HG03571 (cell line): ENCODE measurements around the gene USP49.

Source experiments
- ATAC-seq: cut with Tn5 transposase; IDR thresholded peaks from one replicate; pipeline ENCODE4 v1.9.1; 2021; ENCODE audit not compliant: unreplicated experiment

USP49 gene

DNA sequence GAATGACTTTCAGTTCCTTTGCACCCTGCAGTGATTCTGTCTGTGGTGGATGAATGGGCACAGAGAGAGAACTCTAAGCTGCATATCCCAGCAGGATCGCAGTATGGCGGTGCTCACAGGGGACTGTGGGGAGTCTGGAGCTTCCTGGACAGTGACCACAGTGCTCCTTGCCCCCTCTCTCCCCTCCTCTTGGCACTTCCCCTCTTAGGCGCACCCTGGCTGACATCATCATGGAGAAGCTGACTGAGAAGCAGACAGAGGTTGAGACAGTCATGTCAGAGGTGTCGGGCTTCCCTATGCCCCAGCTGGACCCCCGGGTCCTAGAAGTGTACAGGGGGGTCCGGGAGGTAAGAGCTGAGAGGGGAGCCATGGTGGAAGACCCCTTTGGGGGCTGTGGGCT lies 34.7 kb upstream of the USP49 start:
- ATAC-seq: no peak

DNA sequence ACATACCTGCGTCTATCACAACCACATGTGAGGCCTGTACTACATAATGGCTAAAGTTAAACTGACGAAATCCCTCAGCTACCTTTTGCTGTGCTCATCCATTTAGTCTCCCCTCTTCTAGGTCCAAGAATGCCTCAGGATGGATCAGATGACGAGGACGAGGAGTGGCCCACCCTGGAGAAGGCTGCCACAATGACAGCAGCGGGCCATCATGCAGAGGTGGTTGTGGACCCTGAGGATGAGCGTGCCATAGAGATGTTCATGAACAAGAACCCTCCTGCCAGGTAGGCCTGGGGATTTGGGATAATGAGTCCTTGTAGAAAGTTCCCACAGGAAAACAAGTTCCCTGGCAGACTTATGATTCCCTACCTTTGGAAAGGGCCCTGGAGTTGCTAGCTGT lies 32.1 kb upstream of the USP49 start:
- ATAC-seq: no peak

DNA sequence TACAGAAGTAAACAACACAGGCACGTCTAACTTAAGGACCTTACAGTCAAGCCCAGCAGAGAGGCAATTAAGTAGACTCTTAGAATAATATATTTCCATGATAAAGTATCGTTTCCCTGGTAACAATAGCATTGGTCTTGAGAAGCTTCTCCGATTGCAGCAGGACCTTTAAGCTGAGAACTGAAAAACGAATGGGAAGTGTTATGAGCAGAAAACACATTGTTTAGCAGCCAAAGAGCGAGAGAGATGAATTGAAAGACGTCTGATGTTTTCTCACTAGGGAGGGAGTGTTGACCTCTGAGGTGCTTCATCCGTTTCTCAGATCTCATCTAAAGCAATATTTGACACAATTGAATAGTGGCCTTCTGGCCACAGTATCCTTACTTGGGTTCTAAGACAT lies 27.0 kb upstream of the USP49 start:
- no peak for ATAC-seq

DNA sequence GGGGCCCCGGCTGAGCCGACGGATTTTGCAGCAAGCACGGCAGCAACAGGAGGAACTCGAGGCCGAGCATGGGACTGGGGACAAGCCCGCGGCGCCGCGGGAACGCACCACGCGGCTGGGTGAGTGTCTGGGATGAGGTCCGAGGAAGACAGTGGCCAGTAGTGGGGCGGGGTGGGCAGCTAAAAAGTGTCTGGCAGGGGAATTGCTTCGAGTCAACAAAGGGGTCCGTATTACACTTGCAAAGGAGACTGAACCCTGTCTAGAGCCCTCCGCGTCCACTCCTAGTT lies 26.5 kb upstream of the USP49 start:
- no peak for ATAC-seq

DNA sequence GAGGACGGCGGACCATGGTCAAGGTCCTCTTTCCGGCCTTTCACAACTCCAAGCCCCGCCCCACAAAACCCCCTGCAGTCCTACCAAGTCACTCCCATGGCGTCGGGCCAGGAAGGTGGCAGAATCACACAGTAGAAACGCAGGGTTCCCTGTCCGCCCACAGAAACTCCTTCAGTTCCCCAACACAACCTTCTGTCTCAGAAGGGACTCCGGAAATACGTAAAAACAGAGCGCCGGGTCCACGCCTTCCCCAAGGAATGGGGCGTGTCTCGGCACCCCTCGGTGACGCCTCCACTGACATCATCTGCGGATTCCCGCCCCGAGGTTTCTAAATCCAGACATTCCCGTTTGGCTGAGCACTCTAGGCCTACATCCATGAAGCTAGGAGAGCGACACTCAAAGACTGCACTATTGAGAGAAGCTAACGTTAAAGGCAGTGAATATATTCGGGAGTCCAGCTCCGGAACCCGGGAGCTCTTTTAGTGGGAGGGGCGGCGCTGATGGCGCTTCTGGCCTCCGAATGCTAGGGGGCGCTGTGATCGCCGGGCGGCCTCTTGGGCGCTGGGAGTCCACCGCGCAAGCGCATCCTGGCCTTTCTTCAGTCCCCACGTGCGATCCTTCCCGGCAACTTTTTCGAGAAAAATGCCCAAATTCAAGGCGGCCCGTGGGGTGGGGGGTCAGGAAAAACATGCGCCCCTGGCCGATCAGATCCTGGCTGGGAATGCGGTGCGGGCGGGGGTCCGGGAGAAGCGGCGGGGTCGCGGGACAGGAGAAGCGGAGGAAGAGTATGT lies 25.9 kb upstream of the USP49 start, which contains the start of the genes BYSL and MED20:
TSS of gene BYSL (plus strand) at position 579 of the 791 bp plus-strand sequence. CDS start at position 643, 64 bp downstream.
TSS of gene MED20 (minus strand) at position 219 of the 791 bp plus-strand sequence. CDS start at position 98, 121 bp downstream.
- ATAC-seq: peak; percentile 89

DNA sequence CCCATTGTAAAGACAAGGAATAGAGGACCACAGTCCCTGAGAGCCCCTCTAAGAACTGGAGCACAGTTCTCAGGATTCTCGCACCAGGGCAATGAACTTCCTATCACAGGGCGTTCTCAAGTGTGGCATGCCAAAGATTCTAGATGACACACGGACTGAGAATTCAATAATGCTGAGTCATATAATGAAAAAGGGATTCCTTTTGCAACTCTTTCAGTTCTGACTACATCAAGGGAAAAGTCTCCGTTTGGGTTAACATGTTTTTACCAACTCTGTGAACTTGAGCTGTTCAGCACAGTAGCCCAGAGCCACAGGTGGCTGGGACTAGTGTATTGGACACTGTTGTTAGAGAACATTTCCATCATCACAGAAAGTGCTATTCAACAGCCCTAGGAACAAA lies 22.4 kb upstream of the USP49 start:
- no peak for ATAC-seq

DNA sequence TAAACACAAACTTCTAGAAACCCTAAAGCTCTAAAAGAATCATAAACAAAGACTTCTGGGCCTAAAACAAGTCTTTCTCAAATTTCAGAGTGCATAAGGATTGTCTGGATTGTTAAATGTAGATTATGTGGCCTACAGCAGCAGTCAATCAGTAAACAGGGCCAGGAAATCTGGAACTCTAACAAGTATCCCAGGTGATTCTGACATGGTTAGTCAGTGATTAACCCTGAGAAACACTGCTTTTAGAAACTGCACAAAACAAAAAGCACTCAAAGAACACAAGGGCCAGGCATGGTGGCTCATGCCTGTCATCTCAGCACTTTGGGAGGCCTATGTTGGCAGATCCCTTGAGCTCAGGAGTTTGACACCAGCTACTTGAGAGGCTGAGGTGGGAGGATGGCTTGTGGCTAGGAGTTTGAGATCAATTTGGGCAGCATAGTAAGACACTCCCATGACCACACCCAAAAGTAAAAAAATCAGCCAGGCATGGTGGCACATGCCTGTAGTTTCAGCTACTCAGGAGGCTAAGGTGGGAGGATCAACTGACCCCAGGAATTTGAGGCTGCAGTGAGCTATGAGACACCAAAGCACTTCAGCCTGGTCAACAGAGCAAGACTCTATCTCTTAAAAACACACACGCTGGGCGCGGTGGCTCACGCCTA lies 19.8 kb upstream of the USP49 start:
- ATAC-seq: no peak

DNA sequence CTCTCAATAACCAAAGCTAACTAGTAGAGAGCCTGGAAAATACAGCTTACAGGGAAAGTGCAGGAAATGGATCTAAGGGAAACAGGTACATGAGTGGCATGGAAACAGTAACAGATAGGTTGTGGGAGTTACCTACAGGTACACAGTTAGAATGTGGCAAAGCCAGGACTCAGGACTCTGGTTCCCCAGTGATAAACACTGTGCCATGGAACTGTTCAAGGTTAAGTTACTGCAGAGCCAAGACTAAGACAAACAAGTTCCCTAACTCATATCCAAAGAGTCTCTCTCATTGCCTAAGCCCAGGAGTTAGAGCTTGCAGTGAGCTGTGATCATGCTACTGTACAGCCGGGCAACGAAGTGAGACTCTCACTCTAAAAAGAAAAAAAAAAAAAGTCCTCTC lies 19.2 kb upstream of the USP49 start:
- no peak for ATAC-seq

DNA sequence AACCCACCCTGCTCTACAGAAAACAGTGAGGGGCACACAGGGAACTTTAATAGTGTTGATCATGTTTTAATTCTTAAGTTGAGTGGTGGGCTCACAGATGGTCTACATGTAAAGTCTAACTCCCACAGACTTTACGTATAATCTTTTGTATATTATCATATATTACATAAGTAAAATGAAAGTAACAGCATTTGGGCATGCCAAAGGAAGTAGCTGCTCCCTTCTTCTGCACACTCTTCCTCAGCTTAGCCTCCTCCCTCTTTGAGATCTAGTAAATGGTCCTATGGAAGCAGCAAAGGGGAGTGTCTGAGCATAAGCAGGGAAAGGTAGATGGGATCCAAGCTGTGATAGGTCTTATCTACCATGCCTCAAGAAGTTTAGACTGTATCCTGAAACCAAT lies 14.6 kb upstream of the USP49 start:
- no peak for ATAC-seq

DNA sequence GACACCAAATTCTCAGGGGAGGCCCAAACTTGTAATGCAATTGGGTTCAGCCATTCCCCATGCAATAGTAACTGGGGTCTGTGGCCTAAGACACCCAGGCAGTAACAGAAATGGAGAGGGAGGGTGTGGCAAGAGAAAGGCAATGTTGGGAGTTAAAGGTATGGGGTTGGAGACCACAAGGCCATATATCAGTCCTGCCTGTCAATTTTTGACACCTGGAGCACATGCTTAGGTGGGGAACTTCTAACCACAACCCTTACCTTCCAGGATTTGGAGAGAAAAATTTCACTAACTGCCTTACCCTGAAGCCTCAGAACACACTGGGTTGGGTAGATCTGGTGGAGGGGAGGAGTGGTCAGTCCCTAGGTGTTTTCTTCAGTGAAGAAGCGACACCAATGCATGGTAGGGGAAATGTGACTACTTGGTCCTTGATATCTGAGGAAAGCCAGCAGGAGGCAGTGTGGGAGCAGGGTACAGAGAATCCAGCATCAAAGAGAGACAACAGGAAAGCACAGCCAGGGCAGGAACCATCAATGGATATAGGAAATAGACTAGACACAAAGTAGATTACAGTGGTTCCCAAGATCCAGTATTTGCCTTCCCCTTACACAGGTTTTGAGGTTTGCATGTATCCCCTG lies 6.8 kb upstream of the USP49 start:
- no peak for ATAC-seq

DNA sequence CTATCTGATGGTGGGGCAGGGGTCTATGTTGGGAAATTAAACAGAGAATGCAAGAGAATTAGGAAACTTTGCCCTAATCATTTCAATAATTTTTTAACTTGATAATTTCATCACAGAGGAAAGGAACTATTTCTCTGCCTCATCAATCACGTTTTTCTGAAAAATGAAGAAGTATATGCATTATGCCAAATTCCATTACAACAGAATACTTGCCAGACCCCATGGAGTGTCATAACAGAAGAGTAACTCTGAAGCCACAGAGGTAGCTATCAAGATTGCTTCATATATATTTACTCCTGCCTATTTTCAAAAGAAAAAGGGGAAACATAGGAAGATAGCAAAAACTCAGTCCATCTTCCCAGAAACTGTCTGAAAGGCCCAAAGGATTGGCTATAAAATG lies 5.7 kb upstream of the USP49 start:
- ATAC-seq: no peak

DNA sequence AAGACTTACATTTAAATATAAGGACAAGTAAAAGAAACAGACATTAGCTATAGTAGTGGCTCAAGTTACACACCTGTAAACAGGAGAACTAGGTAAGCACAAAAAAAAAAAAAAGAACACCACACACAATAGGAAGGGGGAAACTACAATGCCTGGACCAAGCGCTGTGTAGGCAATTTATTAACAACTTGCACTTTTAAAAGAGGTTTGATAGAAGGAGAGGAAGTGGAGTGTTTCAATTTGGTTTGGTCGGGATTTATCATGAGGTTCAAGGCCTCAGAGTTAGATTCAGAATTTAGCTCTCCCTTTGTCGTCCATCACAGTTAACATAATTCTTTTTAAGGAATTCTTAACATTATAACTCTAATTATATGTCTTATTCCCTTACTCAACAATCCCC lies 1.1 kb upstream of the USP49 start:
- no peak for ATAC-seq

DNA sequence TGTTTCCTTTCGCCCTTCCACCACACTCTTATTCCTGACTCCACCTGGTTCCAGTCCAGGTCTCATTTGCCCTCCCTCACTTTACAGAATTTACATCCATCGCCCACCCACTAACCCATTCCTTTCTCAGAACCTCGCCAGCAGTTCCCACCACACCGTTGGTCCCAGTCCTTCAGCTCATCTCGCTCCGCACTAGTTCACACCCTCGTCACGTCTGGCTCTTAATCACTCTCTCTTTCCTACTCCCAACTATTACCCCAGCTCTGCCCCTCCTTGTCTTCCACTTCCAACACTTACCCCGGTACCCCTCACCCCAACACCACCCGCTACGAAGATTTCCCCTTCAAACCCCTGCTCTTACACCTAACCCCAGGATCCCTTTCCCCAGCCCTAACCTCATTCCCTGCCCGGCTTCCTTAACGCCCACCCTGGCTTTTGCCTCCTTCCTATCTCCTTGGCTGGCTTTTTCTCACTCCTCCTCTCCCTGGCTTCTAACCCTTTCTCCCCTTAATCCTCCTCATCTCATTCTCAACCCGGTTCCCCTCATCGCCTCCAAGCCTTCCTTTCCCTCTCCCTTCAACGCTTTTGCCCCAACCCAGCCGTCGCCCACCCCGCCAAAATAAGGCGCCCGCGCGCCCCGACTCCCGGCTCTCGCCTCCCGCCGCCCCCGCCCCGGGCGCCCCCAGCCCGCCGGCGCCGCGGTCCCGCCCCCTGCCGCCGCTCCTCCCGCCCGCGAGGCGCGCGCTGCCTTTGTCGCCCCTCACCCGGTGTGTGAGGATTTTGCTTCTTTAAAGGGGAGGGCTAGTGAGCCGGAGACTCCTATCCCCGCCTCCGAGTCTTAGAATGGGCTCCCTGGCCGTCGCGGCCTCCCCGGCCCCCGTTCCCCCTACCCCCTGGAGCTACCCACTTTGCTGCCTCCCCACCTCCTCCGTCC lies 542 bp downstream of the USP49 start:
- peak; percentile 34 for ATAC-seq

DNA sequence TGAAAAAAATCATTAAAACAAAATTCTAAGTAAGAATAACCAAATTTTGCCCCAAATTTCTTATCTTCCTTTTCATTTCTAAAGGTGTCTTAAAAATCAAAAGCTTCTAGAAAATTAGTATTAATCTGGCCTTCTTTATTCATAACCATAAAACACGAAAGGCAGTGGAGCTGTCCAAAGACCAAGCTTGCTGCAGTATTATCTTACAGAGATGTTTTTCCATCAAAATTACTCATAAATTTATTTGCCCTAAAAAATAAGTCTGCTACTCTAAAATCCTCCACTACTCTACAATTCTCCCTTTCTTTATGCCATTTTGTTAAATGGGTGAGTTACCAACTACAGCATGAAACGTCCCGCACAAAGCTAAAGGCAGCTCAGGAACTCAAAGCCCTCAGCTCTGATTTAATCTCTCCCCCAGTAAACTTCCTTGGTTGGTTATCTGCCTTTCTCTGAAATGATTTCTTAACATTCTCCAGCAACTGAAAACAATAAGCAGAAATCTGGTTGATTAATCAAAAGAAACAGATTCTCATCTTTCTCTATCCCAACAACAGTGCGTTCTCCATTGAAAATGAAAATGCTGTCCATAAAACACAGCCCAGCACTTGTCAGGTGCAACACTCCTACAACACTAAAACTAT lies 2.1 kb downstream of the USP49 start:
- no peak for ATAC-seq

DNA sequence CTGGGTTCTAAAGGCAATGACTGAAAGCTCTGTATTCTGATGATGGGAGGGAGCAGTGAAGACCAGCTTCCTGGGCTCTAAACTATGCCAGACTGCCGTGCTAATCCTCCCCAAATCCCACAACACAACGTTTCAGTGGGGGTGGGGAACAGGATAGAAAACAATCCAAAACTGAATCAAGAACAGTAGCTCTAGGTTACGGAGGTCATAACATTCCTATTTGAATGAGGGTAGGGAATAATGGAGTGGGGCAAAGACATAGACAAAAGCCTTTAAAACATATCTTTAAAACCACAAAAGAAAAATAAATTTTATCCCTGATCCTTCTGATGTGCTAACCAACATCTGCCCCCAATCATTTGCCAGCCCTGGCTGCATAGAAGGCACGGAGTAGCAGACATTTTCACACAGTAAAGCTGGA lies 7.8 kb downstream of the USP49 start:
- no peak for ATAC-seq

DNA sequence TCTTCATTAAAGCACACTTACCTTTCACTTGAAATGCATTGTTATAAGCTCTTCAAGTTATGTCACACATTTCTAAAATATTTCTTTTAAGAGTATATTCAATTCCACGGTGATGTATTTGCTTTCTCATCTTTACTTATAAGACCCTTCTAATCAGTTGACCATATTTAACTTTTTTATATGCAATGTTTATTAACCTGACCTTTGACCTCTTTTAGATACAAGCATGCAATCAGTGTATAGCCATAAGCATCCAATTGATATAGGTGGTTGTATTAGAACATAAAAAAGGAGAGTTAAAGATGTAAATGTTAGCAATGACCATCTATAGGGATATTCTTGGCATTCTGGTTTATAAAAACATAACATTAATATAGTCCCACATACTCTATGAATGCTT lies 9.2 kb downstream of the USP49 start:
- ATAC-seq: no peak

DNA sequence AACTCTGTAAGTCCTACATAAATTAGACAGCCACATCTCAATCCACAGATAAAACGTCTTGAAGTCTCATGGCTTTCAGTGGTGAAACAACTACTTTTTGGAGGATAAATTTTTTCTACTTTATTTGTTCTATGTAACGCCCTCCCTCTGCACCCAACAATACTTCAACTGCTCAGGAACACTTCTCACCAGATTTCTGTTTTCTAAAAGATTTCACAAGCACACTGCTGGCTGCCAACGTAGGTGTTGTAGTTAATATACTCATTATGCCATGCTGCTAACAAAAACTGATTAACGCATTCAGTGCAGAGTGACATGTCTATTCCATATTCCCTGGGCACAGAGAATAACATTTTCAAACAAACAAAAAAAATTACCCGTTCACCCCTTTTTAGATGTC lies 10.2 kb downstream of the USP49 start:
- ATAC-seq: no peak

DNA sequence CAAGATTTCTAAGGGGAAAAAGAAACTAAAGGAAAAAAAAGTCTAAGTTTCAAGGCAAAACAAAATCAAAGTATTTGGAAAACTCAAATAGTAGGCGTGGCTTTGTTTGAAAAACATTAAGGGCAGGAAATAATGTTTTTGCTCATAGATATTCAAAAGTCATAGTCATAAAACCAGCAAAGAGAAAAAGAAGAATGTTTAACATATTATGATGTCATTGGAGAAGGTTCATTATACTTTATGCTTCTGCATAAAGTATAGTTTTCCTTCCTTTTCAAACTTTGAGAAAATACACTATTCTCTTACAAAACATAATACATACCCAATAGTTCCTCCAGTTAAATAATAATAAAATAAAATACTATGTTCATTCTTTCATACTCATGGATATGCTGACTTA lies 13.7 kb downstream of the USP49 start:
- ATAC-seq: no peak

DNA sequence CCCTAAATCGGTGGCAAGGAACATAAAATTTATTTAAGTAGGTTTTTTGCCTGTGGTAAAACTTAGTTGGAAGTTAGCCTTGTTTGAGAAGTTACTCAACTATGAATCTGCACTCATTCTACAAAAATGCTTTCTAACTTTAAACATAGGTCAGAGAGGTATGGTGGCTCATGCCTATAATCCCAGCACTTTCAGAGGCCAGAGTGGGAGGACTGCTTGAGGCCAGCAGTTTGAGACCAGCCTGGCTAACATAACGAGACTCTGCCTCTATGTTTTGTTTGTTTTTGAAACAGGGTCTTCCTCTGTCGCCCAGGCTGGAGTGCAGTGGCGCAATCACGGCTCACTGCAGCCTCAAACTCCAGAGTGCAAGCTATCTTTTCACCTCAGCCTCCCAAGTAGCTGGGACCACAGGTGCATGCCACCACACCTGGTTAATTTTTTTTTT lies 16.2 kb downstream of the USP49 start:
- ATAC-seq: no peak

DNA sequence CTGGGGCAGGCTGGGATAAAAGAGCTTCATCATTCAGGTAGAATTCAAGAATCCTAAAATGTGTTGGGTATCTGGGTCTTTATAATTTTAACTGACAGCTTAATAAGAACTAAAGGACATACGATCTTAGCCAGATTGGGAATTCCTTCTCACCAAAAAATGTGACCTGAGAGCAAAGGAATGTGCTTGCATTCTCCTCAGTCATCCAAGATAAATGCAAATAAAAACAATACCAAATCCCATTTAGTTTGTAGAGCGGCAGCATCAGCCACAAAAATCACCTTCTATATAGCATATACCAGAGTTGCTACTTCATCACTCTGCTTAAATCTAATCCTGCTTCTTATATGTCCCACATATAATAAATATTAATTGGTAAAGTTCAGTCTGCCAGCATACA lies 16.9 kb downstream of the USP49 start:
- no peak for ATAC-seq
